Measurements from ENCODE around the gene NPTXR. TPM values are rescaled to one million over a fixed set of nuclear protein-coding genes. Genes with fewer than 3 reads are reported as not detected.
A peak's percentile ranks its signal among the peaks of the same experiment; 100 is the strongest.

Gene NPTXR
- total RNA-seq, 2 experiments from 2014 or later: 0.08 TPM; not detected in 1

GRCh38 chr22:38796262-38796957, 47.4 kb downstream of the NPTXR start:
- no peaks in the 10 kb centered on the region for H3K9me2 ChIP-seq (ENCODE audit: insufficient read depth, low read length)
- peaks cover 11% of the 10 kb centered on the region; the same call in 1 of the 2 replicates for H3K9me3 ChIP-seq (ENCODE audit: low read length)
- H3K27ac ChIP-seq (ENCODE audit: low read depth, low read length, poor library complexity, severe bottlenecking): no peak overlapping the region
- no peak overlapping the region for H2AFZ ChIP-seq (ENCODE audit: low read length)
- CTCF ChIA-PET (ENCODE audit: unreplicated experiment): no interaction called here
- POLR2A ChIA-PET: no interaction called here
- DNase-seq (ENCODE audit: low spot score): no peak
- no peak overlapping the region for H3K4me2 ChIP-seq (ENCODE audit: low read length)
- no peak overlapping the region for H3K4me3 ChIP-seq (ENCODE audit: low read depth, low read length, poor library complexity, severe bottlenecking)
- H3K79me2 ChIP-seq (ENCODE audit: insufficient read depth, low read depth, low read length): no peaks in the 10 kb centered on the region
- BruUV-seq (replicated peaks): no TSS peak
- intact Hi-C loops (cut with micrococcal nuclease; ENCODE audit: unreplicated experiment): no loop called here
- no peaks in the 10 kb centered on the region for H4K20me1 ChIP-seq (ENCODE audit: insufficient read depth, low read length)
- no peaks in the 10 kb centered on the region for H3K36me3 ChIP-seq (ENCODE audit: insufficient read depth, low read length)
- H3K4me1 ChIP-seq (ENCODE audit: insufficient read depth, low read length, poor library complexity, severe bottlenecking): peaks cover 14% of the 10 kb centered on the region
- TF ChIP-seq EZH2phosphoT487 (IDR thresholded peaks at IDR 0.05; ENCODE audit: borderline replicate concordance, low read depth, low read length): no peak
- TF ChIP-seq CTCF (conservative IDR thresholded peaks at IDR 0.05; ENCODE audit: low read length): no peak

GRCh38 chr22:38795569-38795968, 48.3 kb downstream of the NPTXR start:
- Histone ChIP-seq H3K9me3 (ENCODE audit: low read length) (peaks cover 11% of the 10 kb centered on the region; the same call in 1 of the 2 replicates), H3K4me1 (ENCODE audit: insufficient read depth, low read length, poor library complexity, severe bottlenecking) (peaks cover 14% of the 10 kb centered on the region), H3K4me2 (ENCODE audit: low read length) (no peak overlapping the region), H3K4me3 (ENCODE audit: low read depth, low read length, poor library complexity, severe bottlenecking) (no peak overlapping the region), H3K36me3 (ENCODE audit: insufficient read depth, low read length) (no peaks in the 10 kb centered on the region), H4K20me1 (ENCODE audit: insufficient read depth, low read length) (no peaks in the 10 kb centered on the region), H2AFZ (ENCODE audit: low read length) (no peak overlapping the region), H3K9me2 (ENCODE audit: insufficient read depth, low read length) (no peaks in the 10 kb centered on the region), H3K27ac (ENCODE audit: low read depth, low read length, poor library complexity, severe bottlenecking) (no peak overlapping the region), H3K79me2 (ENCODE audit: insufficient read depth, low read depth, low read length) (no peaks in the 10 kb centered on the region)
- POLR2A ChIA-PET: no interaction called here
- CTCF ChIA-PET (ENCODE audit: unreplicated experiment): no interaction called here
- intact Hi-C loops (cut with micrococcal nuclease; ENCODE audit: unreplicated experiment): no loop called here
- TF ChIP-seq CTCF (conservative IDR thresholded peaks at IDR 0.05; ENCODE audit: low read length) (no peak), EZH2phosphoT487 (IDR thresholded peaks at IDR 0.05; ENCODE audit: borderline replicate concordance, low read depth, low read length) (no peak)
- BruUV-seq (replicated peaks): no TSS peak
- no peak for DNase-seq (ENCODE audit: low spot score)

GRCh38 chr22:38793721-38794466, 49.9 kb downstream of the NPTXR start, which contains the start of gene DNAL4:
DNAL4 (minus strand) TSS chr22:38794143; CDS start chr22:38782731, 11,412 bp downstream.
- intact Hi-C loops (cut with micrococcal nuclease; ENCODE audit: unreplicated experiment): no loop called here
- Histone ChIP-seq H2AFZ (ENCODE audit: low read length) (peak within 1 kb of the TSS; percentile 97), H4K20me1 (ENCODE audit: insufficient read depth, low read length) (no peaks in the 10 kb centered on the region), H3K36me3 (ENCODE audit: insufficient read depth, low read length) (no peaks in the 10 kb centered on the region), H3K4me2 (ENCODE audit: low read length) (peak within 1 kb of the TSS; percentile 69), H3K9me2 (ENCODE audit: insufficient read depth, low read length) (no peaks in the 10 kb centered on the region), H3K4me3 (ENCODE audit: low read depth, low read length, poor library complexity, severe bottlenecking) (peak within 1 kb of the TSS; percentile 73), H3K27ac (ENCODE audit: low read depth, low read length, poor library complexity, severe bottlenecking) (no peak within 1 kb of the TSS), H3K79me2 (ENCODE audit: insufficient read depth, low read depth, low read length) (no peaks in the 10 kb centered on the region), H3K4me1 (ENCODE audit: insufficient read depth, low read length, poor library complexity, severe bottlenecking) (peaks cover 14% of the 10 kb centered on the region), H3K9me3 (ENCODE audit: low read length) (peaks cover 3% of the 10 kb centered on the region; the same call in 1 of the 2 replicates)
- ChIA-PET POLR2A (no interaction called here), CTCF (ENCODE audit: unreplicated experiment) (no interaction called here)
- peak; percentile 99 for DNase-seq (ENCODE audit: low spot score)
- no TSS peak for BruUV-seq (replicated peaks)
- no peak for TF ChIP-seq CTCF (conservative IDR thresholded peaks at IDR 0.05; ENCODE audit: low read length)
- no peak for TF ChIP-seq EZH2phosphoT487 (IDR thresholded peaks at IDR 0.05; ENCODE audit: borderline replicate concordance, low read depth, low read length)

Measured in OCI-LY7 (cell line).